NCI-H1417 (cell line): ENCODE data around the gene CTNNBIP1.
"Not testable (repeated sequence)": the region's sequence is repeated elsewhere in the genome, so short reads cannot be mapped to it uniquely, and the experiment has no call there.

ENCODE experiments used
- DNase-seq, 3 experiments: peaks; one replicate each; lab custom pipeline; 2025; lab: John Stamatoyannopoulos, UW

Gene CTNNBIP1, protein sequence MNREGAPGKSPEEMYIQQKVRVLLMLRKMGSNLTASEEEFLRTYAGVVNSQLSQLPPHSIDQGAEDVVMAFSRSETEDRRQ

DNA sequence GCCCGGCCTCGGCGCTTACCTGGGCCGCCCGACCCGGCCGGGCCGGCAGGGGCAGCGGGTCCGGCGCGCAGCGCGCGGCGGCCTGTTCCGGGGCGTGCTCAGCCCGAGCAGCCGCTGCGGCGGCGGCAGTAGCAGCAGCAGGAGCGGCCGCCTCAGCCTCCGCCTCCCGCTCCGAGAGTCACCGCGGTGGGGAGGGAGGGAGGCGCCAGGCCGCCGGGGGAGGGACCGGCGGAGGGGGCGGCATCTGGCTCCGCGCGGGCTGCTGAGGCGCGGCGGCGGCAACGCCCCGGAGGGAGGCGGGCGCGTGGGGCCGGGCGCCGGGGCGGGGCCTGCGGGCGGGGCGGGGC, at the start of gene CTNNBIP1:
TSS of gene CTNNBIP1 (minus strand) at position 194 of the 347 bp plus-strand sequence. CDS start 38,205 bp downstream, outside the sequence.
- DNase-seq = no peak

DNA sequence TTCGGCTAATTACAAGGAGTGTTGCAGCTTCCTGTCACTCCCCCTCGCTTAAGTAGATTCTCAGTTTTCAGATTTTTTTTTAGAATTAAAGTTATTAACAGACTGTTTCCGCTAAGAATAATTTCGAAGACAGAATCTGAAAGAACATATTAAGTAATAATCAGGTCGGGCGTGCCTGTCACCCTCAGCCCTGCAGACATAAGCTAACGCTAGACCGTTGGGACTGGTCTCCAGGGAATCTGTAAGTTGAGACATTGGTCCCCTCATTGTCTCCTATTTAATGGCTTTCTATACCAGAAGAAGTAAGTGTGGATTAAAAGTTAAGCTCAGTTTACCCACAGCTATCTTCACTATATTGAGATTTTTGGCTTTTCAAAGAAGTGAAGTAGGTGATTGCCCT, 47.7 kb upstream of the CTNNBIP1 start:
- no peak for DNase-seq

DNA sequence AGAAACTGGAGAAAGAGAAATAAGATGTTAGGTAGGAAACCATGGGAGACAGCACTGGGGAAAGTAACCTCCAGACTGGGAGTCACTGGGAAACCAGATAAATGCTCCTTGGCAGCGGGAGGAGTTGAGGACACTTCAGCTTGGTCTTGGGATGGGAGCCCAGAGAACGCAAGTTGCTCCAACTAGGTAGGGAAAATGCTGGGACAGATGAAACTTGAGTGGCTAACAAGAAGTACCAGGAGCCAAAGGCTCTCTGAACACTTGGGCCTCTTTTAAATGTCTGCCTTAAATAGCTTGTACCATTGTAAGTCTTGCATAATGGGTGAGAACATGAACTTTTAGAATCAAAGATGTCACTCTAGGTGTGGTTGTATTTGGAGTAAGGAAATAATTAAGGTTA, 36.2 kb upstream of the CTNNBIP1 start:
- DNase-seq = no peak

DNA sequence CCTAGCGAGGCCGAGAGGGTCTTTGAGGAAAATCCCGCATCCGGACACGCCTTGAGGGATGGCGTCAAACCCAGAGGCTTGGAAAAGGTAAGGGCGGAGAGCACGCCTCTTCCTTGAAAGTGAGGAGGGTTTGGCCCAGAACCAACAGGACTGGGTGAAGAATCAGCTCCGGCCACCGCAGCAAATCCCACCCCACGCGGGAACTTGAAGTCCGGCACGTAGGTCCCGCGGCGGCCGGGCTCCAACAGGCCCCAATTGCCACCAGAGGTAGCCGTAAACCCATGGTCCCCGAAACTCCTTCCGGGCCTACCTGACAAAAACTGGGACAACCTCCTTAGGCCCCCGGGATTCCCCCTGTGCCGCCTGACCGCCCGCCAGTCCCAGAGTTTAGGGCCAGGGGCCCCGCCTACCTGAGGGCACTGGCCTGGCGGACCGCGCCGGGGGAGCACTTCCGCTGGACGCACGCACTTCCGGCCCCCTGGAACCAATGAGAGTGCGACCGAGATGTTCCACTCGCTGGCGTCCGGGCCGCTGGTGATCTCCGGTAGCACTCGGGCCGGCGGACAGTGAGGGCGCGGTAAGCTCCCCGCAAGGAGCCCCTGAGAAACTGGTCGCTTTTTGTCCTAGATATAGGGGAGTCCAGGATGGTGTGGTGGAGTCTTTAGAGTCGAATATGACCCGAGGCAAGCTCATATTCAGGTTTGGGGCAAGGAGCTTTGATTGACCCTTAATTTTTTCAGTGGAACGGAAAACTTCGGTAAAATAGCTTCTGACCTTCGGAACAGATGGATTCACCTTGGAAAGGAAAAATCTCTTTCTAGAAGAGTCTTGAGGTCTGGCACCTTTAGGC, 33.1 kb upstream of the CTNNBIP1 start, which contains the start of the genes LZIC and NMNAT1:
TSS of gene LZIC (minus strand) at position 453 of the 850 bp plus-strand sequence. CDS start 6,772 bp downstream, outside the sequence.
TSS of gene NMNAT1 (plus strand) at position 537 of the 850 bp plus-strand sequence. CDS start 28,599 bp downstream, outside the sequence.
- peak; percentile 89 to 91 (median 91) for DNase-seq

DNA sequence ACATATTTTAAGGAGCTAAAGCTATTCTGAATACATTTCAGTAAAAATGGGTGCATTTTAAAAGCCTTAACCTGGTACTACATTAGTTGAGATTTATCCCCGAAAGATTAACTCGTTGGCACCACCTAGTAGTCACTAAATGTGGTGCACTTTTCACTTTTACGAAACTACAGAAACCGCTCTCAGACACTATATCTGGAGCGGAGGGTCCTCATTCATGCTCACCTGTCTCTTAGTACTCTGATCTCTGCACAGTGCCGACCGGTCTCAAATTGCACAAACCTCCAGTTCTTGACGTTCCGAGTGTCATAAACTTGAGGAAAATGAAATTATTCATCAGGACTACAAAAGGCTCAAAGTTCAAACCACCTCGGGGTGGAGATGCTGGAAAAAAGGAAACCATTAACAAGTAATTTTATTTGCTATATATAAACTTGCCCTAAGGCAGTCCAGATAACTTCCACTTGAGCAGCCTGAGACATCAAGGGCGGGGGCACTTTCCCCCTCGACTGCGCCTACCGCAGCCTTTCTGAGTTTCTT, 32.4 kb upstream of the CTNNBIP1 start:
- DNase-seq = peak; percentile 30 to 74 (median 53)

DNA sequence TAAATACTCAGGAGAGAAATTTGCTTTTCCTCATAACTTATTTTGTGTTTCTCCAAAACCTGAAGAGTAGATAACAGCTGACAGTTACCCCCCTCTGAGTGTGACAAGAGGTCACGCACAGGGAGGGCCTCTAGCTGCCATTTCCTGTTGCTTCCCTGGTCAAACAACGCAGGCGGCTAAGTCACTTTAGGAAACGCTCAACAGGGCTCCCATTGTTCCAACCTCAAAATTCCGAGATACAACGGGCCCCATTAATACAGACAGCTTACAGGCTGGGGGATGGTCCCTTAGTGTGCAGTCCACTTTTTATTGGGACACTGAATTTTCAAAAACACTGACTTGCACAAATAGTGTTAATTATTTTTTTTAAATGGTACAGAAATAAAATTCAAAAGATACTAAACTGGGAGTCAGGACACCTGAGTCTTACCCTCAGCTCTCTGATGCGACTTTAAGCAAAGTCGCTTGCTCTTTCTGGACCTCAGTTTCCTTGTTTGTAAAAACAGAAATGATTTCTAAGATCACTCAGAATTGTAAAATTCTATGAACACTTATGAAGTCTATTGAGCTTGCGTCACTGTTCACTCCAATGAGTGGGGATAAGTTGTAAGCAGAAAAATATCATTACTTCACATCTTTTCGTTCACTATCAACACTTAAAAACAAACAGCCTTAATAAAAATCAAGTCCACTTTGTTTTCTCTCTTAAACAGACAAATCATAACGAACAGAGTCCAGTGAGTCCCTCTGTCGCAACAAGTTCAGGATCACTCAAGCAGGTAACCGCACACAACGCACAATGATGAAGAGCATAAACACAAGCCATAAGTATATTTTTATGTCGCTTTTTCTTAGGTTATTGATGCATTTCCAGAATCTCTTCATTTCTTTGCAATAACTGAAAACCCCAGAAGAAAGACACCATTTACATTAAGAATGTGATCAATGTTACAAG, 19.6 kb upstream of the CTNNBIP1 start:
- DNase-seq = peak in 2 of 3 experiments; percentile 26 to 63

GRCh38 chr1:9927259-9927658, 17.2 kb upstream of the CTNNBIP1 start:
- DNase-seq = no peak

- peak; percentile 53 to 84 (median 56) for DNase-seq
Measured at GRCh38 chr1:9922342-9922741, 12.3 kb upstream of the CTNNBIP1 start.

DNA sequence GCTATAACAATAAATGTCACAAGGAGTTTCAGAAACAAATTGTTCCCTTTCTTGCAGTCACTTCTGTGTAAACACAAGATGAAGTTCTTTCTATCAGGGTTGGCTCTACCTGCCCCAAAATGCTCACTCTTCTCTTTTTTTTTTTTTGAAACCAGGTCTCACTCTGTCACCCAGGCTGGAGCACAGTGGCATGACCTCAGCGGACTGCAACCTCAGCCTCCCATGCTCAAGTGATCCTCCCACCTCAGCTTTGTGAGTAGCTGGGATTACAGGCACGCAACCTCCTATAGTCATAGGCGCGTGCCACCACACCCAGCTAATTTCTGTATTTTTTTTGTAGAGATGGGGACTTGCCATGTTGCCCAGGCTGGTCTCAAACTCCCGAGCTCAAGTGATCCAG, 10.5 kb upstream of the CTNNBIP1 start:
- DNase-seq = no peak

- DNase-seq = no peak
Measured at GRCh38 chr1:9917901-9918300, 7.8 kb upstream of the CTNNBIP1 start.

- not testable (repeated sequence) for DNase-seq
Measured at GRCh38 chr1:9917495-9917894, 7.4 kb upstream of the CTNNBIP1 start.

GRCh38 chr1:9916452-9916851, 6.4 kb upstream of the CTNNBIP1 start:
- peak in 1 of 3 experiments; percentile 7 for DNase-seq

- peak in 1 of 3 experiments; percentile 3 for DNase-seq
Measured at GRCh38 chr1:9914610-9914937, 4.5 kb upstream of the CTNNBIP1 start.

GRCh38 chr1:9912264-9912936, 2.3 kb upstream of the CTNNBIP1 start:
- no peak for DNase-seq

- peak; percentile 98 to 99 (median 98) for DNase-seq
Measured at GRCh38 chr1:9910423-9911178, 532 bp upstream of the CTNNBIP1 start.

DNA sequence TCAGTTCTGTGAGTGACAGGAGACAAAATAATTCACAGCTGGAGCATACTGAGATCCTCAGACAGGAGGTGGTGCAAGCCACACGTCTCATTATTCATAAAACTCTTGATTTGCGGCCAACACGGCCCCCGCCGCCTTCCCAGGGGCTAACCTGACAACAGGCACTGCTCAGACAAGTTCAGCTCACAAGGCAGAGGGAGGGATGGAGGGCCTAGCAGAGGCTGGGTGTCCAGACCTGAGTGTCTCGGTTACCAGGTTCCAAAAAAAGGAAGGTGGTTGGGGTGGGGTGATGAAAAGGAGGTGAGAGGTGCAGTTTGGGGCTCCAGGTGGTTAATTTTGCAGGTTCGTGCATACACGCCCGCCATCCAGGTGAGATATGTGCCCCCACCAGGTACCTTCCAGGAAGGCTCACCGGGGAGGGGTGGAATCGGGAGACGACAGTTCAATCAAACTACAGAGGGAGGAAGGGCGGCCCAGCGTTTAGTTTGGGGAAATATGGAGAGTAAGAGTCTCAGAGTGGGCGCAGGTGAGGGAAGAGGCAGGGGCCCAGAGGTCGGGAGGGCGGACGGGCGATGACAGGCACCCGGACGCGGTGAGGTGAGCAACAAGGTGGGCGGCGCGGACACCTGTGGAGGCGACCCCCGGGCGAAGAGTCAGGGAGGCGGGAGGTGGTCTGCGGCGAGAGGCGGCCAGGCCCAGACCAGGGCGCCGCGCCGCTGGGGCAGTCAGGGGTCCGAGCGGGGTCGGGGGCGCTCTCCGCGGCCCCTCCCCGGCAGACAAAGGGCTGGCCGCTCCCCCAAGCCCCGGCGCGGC, 629 bp downstream of the CTNNBIP1 start:
- peak in 2 of 3 experiments; percentile 59 to 62 for DNase-seq

- DNase-seq = no peak
Measured at GRCh38 chr1:9908871-9909233, 1.2 kb downstream of the CTNNBIP1 start.

- no peak for DNase-seq
Measured at GRCh38 chr1:9907441-9907840, 2.6 kb downstream of the CTNNBIP1 start.

GRCh38 chr1:9906466-9906865, 3.6 kb downstream of the CTNNBIP1 start:
- no peak for DNase-seq

DNA sequence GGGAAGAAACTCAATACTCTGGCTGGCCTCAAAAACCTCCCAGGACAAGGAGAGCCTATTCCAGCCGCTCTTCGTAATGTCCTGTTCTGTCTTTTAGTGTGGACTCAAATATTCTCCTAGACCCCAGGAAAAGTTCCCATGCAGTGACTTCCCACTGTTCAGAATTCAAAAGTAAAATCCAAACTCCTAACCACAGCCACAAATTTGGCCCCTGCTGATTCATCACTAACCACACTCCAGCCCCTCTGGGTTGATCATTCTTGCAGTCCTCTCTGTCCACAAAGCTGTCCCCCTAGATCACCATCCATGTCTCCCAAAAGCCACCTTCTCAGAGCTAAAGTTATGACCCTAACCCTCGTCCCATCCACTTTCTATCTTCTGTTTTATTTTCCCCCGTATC, 5.1 kb downstream of the CTNNBIP1 start:
- DNase-seq = no peak
